GM23338 (cell line): ENCODE results near the gene ZNF354C. TPM values are rescaled to one million over a fixed set of nuclear protein-coding genes. Genes with fewer than 3 reads are reported as not detected.

ENCODE experiments used
- ATAC-seq: fragments of 200-7000 bp; cut with Tn5 transposase; 3 replicates; pipeline ENCODE4 v1.9.1; 2020
- DNase-seq: peaks from one replicate; pipeline ENCODE4 v3.0.0-alpha.2; 2015; ENCODE audit warnings: low spot score
- H2AFZ ChIP-seq: fragments of 200-600 bp; sonication (generic); 2 replicates; pipeline ENCODE4 v1.8.0; 2016; ENCODE audit warnings: antibody characterized with exemption, mild to moderate bottlenecking, moderate library complexity
- H3F3A ChIP-seq: fragments of 200-600 bp; sonication (generic); replicated peaks from 2 replicates; pipeline ENCODE4 v1.8.0; 2017; ENCODE audit warnings: antibody characterized with exemption, mixed run types, low read depth
- H3K27ac ChIP-seq: fragments of 200-600 bp; sonication (generic); 2 replicates; pipeline ENCODE4 v1.6.1; 2016; ENCODE audit warnings: low read depth
- H3K27me3 ChIP-seq: fragments of 200-600 bp; sonication (generic); 2 replicates; pipeline ENCODE4 v1.8.0; 2016; ENCODE audit warnings: mild to moderate bottlenecking, mixed run types, moderate library complexity; ENCODE audit not compliant: insufficient read depth
- H3K36me3 ChIP-seq: fragments of 200-600 bp; sonication (generic); 2 replicates; pipeline ENCODE4 v1.8.0; 2016; ENCODE audit warnings: mild to moderate bottlenecking; ENCODE audit not compliant: insufficient read depth
- H3K4me1 ChIP-seq: fragments of 200-600 bp; sonication (generic); 2 replicates; pipeline ENCODE4 v1.8.0; 2016; ENCODE audit warnings: mild to moderate bottlenecking, moderate library complexity; ENCODE audit not compliant: insufficient read depth
- H3K4me2 ChIP-seq: fragments of 200-600 bp; sonication (generic); 2 replicates; pipeline ENCODE4 v1.7.1; 2017; ENCODE audit warnings: mixed run types
- H3K4me3 ChIP-seq: fragments of 200-600 bp; sonication (generic); 2 replicates; pipeline ENCODE4 v1.6.1; 2016; ENCODE audit warnings: mixed run types
- H3K79me2 ChIP-seq: fragments of 200-600 bp; sonication (generic); replicated peaks from 2 replicates; pipeline ENCODE4 v1.8.0; 2017; ENCODE audit warnings: mild to moderate bottlenecking; ENCODE audit not compliant: insufficient read depth
- H3K9me2 ChIP-seq: fragments of 200-600 bp; sonication (generic); 2 replicates; pipeline ENCODE4 v1.8.0; 2017; ENCODE audit not compliant: insufficient read depth
- H4K20me1 ChIP-seq: fragments of 200-600 bp; sonication (generic); replicated peaks from 2 replicates; pipeline ENCODE4 v1.8.0; 2017; ENCODE audit warnings: mild to moderate bottlenecking; ENCODE audit not compliant: insufficient read depth
- H3K27ac Mint-ChIP-seq: 2 replicates; pipeline ENCODE4 v1.8.0; 2020; ENCODE audit warnings: inconsistent platforms, mild to moderate bottlenecking, moderate library complexity, mixed read lengths
- H3K27me3 Mint-ChIP-seq: 3 replicates; pipeline ENCODE4 v1.8.0; 2022; ENCODE audit warnings: low read depth, mild to moderate bottlenecking, moderate library complexity, mixed read lengths, inconsistent platforms; ENCODE audit not compliant: insufficient read depth, poor library complexity
- H3K36me3 Mint-ChIP-seq: 3 replicates; pipeline ENCODE4 v1.8.0; 2021; ENCODE audit warnings: low read depth, mild to moderate bottlenecking, inconsistent platforms, moderate library complexity, mixed read lengths
- H3K4me1 Mint-ChIP-seq: 3 replicates; pipeline ENCODE4 v1.8.0; 2020; ENCODE audit warnings: mild to moderate bottlenecking, inconsistent platforms, mixed read lengths
- H3K4me3 Mint-ChIP-seq: 3 replicates; pipeline ENCODE4 v1.8.0; 2021; ENCODE audit warnings: moderate library complexity, mild to moderate bottlenecking, inconsistent platforms, mixed read lengths
- H3K9me3 Mint-ChIP-seq: 3 replicates; pipeline ENCODE4 v1.8.0; 2020; ENCODE audit warnings: moderate library complexity, mild to moderate bottlenecking, inconsistent platforms, mixed read lengths
- CTCF ChIP-seq, 2 experiments: fragments of 200-600 bp in 1 of 2; sonication (generic) in 1 of 2; conservative IDR thresholded peaks; 2 replicates each; pipeline versions ENCODE4 v1.5.1 to v1.6.1; 2016 to 2017; ENCODE audit warnings: antibody characterized with exemption in 2 of 2, low read depth in 2 of 2, mild to moderate bottlenecking in 2 of 2, moderate library complexity in 1 of 2
- EZH2 ChIP-seq: fragments of 200-600 bp; sonication (generic); IDR thresholded peaks from one replicate; pipeline ENCODE4 v1.8.0; 2017; ENCODE audit warnings: antibody characterized with exemption, mild to moderate bottlenecking, low read depth; ENCODE audit not compliant: unreplicated experiment
- STAT1 ChIP-seq: IDR thresholded peaks from one replicate; pipeline ENCODE4 v1.6.1; 2016; ENCODE audit warnings: antibody characterized with exemption; ENCODE audit not compliant: unreplicated experiment
- ZNF114 ChIP-seq: fragments of 250-450 bp; sonication (Bioruptor Pico); IDR thresholded peaks from 2 replicates; pipeline ENCODE4 v1.5.0; 2020; ENCODE audit warnings: mild to moderate bottlenecking, moderate library complexity
- polyA plus RNA-seq: library from polyadenylated mRNA; unstranded; fragments of >200 nt; fragmentation: Nextera tagmentation; extraction: Ambion mirVana; gene quantifications from 2 replicates; pipeline ENCODE4 v1.2.1, GENCODE V29; 2016
- total RNA-seq: library from RNA; depleted of rRNA; stranded (reverse); fragments of >200 nt; shearing (Covaris generic); gene quantifications from 2 replicates; pipeline ENCODE4 v1.2.3, GENCODE V29; 2014
- TF ChIP-seq, protein P1 (sequence below): fragments of 250-450 bp; sonication (Bioruptor Pico); IDR thresholded peaks from 2 replicates; pipeline ENCODE4 v1.5.0; 2020; ENCODE audit warnings: mild to moderate bottlenecking, moderate library complexity
- TF ChIP-seq, protein P2 (sequence below): IDR thresholded peaks from one replicate; pipeline ENCODE4 v1.6.1; 2018; ENCODE audit warnings: antibody characterized with exemption; ENCODE audit not compliant: unreplicated experiment

Gene ZNF354C
- total and polyA plus RNA-seq, 2 experiments from 2014 or later: 1.6 to 11.3 TPM

GRCh38 chr5:179128041-179128365 lies 67.8 kb downstream of the ZNF354C start:
- Histone ChIP-seq H3K4me1 (no peaks in the 10 kb centered on the region), H3K4me3 (no peak overlapping the region), H3K27ac (no peak overlapping the region), H3K9me2 (no peaks in the 10 kb centered on the region), H3K79me2 (no peaks in the 10 kb centered on the region), H3F3A (no peaks in the 10 kb centered on the region), H3K36me3 (no peaks in the 10 kb centered on the region), H2AFZ (no peak overlapping the region), H4K20me1 (no peaks in the 10 kb centered on the region), H3K27me3 (no peaks in the 10 kb centered on the region), H3K4me2 (no peak overlapping the region)
- no peak for ATAC-seq
- Mint-ChIP-seq H3K9me3 (peaks cover 73% of the 10 kb centered on the region), H3K27me3 (peaks cover 7% of the 10 kb centered on the region), H3K4me1 (no peaks in the 10 kb centered on the region), H3K36me3 (peaks cover 18% of the 10 kb centered on the region), H3K27ac (no peak overlapping the region), H3K4me3 (no peak overlapping the region)
- no peak for DNase-seq
- TF ChIP-seq EZH2: no peak
- TF ChIP-seq, protein P1, sequence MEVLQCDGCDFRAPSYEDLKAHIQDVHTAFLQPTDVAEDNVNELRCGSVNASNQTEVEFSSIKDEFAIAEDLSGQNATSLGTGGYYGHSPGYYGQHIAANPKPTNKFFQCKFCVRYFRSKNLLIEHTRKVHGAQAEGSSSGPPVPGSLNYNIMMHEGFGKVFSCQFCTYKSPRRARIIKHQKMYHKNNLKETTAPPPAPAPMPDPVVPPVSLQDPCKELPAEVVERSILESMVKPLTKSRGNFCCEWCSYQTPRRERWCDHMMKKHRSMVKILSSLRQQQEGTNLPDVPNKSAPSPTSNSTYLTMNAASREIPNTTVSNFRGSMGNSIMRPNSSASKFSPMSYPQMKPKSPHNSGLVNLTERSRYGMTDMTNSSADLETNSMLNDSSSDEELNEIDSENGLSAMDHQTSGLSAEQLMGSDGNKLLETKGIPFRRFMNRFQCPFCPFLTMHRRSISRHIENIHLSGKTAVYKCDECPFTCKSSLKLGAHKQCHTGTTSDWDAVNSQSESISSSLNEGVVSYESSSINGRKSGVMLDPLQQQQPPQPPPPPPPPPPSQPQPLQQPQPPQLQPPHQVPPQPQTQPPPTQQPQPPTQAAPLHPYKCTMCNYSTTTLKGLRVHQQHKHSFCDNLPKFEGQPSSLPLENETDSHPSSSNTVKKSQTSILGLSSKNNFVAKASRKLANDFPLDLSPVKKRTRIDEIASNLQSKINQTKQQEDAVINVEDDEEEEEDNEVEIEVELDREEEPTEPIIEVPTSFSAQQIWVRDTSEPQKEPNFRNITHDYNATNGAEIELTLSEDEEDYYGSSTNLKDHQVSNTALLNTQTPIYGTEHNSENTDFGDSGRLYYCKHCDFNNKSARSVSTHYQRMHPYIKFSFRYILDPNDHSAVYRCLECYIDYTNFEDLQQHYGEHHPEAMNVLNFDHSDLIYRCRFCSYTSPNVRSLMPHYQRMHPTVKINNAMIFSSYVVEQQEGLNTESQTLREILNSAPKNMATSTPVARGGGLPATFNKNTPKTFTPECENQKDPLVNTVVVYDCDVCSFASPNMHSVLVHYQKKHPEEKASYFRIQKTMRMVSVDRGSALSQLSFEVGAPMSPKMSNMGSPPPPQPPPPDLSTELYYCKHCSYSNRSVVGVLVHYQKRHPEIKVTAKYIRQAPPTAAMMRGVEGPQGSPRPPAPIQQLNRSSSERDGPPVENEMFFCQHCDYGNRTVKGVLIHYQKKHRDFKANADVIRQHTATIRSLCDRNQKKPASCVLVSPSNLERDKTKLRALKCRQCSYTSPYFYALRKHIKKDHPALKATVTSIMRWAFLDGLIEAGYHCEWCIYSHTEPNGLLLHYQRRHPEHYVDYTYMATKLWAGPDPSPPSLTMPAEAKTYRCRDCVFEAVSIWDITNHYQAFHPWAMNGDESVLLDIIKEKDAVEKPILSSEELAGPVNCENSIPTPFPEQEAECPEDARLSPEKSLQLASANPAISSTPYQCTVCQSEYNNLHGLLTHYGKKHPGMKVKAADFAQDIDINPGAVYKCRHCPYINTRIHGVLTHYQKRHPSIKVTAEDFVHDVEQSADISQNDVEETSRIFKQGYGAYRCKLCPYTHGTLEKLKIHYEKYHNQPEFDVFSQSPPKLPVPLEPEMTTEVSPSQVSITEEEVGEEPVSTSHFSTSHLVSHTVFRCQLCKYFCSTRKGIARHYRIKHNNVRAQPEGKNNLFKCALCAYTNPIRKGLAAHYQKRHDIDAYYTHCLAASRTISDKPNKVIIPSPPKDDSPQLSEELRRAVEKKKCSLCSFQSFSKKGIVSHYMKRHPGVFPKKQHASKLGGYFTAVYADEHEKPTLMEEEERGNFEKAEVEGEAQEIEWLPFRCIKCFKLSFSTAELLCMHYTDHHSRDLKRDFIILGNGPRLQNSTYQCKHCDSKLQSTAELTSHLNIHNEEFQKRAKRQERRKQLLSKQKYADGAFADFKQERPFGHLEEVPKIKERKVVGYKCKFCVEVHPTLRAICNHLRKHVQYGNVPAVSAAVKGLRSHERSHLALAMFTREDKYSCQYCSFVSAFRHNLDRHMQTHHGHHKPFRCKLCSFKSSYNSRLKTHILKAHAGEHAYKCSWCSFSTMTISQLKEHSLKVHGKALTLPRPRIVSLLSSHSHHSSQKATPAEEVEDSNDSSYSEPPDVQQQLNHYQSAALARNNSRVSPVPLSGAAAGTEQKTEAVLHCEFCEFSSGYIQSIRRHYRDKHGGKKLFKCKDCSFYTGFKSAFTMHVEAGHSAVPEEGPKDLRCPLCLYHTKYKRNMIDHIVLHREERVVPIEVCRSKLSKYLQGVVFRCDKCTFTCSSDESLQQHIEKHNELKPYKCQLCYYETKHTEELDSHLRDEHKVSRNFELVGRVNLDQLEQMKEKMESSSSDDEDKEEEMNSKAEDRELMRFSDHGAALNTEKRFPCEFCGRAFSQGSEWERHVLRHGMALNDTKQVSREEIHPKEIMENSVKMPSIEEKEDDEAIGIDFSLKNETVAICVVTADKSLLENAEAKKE (CRISPR knock-in tag): no peak
- TF ChIP-seq ZNF114: no peak
- TF ChIP-seq STAT1: no peak
- no peak for TF ChIP-seq CTCF (conservative IDR thresholded peaks at IDR 0.05; ENCODE audit: low read depth in 2 of 2)
- TF ChIP-seq, protein P2, sequence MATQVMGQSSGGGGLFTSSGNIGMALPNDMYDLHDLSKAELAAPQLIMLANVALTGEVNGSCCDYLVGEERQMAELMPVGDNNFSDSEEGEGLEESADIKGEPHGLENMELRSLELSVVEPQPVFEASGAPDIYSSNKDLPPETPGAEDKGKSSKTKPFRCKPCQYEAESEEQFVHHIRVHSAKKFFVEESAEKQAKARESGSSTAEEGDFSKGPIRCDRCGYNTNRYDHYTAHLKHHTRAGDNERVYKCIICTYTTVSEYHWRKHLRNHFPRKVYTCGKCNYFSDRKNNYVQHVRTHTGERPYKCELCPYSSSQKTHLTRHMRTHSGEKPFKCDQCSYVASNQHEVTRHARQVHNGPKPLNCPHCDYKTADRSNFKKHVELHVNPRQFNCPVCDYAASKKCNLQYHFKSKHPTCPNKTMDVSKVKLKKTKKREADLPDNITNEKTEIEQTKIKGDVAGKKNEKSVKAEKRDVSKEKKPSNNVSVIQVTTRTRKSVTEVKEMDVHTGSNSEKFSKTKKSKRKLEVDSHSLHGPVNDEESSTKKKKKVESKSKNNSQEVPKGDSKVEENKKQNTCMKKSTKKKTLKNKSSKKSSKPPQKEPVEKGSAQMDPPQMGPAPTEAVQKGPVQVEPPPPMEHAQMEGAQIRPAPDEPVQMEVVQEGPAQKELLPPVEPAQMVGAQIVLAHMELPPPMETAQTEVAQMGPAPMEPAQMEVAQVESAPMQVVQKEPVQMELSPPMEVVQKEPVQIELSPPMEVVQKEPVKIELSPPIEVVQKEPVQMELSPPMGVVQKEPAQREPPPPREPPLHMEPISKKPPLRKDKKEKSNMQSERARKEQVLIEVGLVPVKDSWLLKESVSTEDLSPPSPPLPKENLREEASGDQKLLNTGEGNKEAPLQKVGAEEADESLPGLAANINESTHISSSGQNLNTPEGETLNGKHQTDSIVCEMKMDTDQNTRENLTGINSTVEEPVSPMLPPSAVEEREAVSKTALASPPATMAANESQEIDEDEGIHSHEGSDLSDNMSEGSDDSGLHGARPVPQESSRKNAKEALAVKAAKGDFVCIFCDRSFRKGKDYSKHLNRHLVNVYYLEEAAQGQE: no peak
